K562 (cell line): ENCODE measurements around the gene ACER3. TPM values are rescaled to one million over a fixed set of nuclear protein-coding genes. Genes with fewer than 3 reads are reported as not detected.

Experiments
- ATF1 ChIP-seq, 2 experiments: fragments of 450-650 bp in 1 of 2; IDR thresholded peaks; 2 replicates each; pipeline ENCODE4 v1.6.1; 2016; ENCODE audit warnings: missing compliant biosample characterization in 1 of 2, missing genetic modification characterization in 1 of 2
- CSDE1 ChIP-seq, 2 experiments: fragments of 450-650 bp; IDR thresholded peaks; 2 replicates each; pipeline ENCODE4 v1.6.1; 2016; ENCODE audit warnings: mild to moderate bottlenecking in 1 of 2
- FOXJ3 ChIP-seq: sonication (generic); formaldehyde crosslinking; IDR thresholded peaks from 2 replicates; pipeline ENCODE4 v1.4.0; 2020; ENCODE audit warnings: mild to moderate bottlenecking, missing genetic modification reagents
- GATAD2B ChIP-seq: fragments of 450-650 bp; IDR thresholded peaks from 2 replicates; pipeline ENCODE4 v1.6.1; 2017; ENCODE audit warnings: mild to moderate bottlenecking, borderline replicate concordance
- GTF2E2 ChIP-seq: fragments of 200-800 bp; sonication (Bioruptor generic); IDR thresholded peaks from 2 replicates; pipeline ENCODE4 v1.6.1; 2016; ENCODE audit warnings: missing genetic modification characterization, missing compliant biosample characterization
- HMGN3 ChIP-seq: IDR thresholded peaks from 2 replicates; pipeline ENCODE4 v1.6.1; 2011; ENCODE audit warnings: borderline replicate concordance, low read depth, mild to moderate bottlenecking, mixed read lengths, low read length; ENCODE audit not compliant: insufficient read length; ENCODE audit errors: extremely low read depth
- IFI16 ChIP-seq: fragments of 250-450 bp; sonication (Bioruptor Pico); IDR thresholded peaks from 2 replicates; pipeline ENCODE4 v2.1.2; 2022; ENCODE audit warnings: mild to moderate bottlenecking, inconsistent platforms
- KAT2B ChIP-seq: IDR thresholded peaks from one replicate; pipeline ENCODE4 v1.6.1; 2012; ENCODE audit warnings: low read depth, mild to moderate bottlenecking, control low read depth, inconsistent platforms, low read length, moderate library complexity
- KLF10 ChIP-seq: fragments of 250-450 bp; sonication (Bioruptor Pico); IDR thresholded peaks from 2 replicates; pipeline ENCODE4 v1.6.1; 2021; ENCODE audit warnings: matching md5 sums
- MYC ChIP-seq, 2 experiments: fragments of 250-450 bp in 1 of 2; sonication (Bioruptor Pico) in 1 of 2; IDR thresholded peaks; 2 replicates each; pipeline versions ENCODE4 v1.5.1 to v1.6.1; 2012 to 2021; ENCODE audit warnings: low read depth in 2 of 2, borderline replicate concordance in 1 of 2, improper control_type of control experiment in 1 of 2, low read length in 1 of 2, mild to moderate bottlenecking in 1 of 2, moderate library complexity in 1 of 2
- NFE2 ChIP-seq: IDR thresholded peaks from 2 replicates; pipeline ENCODE4 v1.6.1; 2014; ENCODE audit warnings: antibody characterized with exemption, low read depth
- SAFB2 ChIP-seq: fragments of 200-400 bp; formaldehyde crosslinking; IDR thresholded peaks from 2 replicates; pipeline ENCODE4 v1.6.1; 2018; ENCODE audit warnings: borderline replicate concordance, low read length, low read depth, moderate library complexity; ENCODE audit not compliant: severe bottlenecking
- SNRNP70 ChIP-seq: fragments of 200-400 bp; formaldehyde crosslinking; optimal IDR thresholded peaks from 2 replicates; pipeline ENCODE3; 2017; ENCODE audit warnings: low read depth, low read length
- TBL1XR1 ChIP-seq, 2 experiments: IDR thresholded peaks; 2 replicates each; pipeline ENCODE4 v1.6.1; 2012; ENCODE audit warnings: improper control_type of control experiment in 2 of 2, low read length in 2 of 2, mild to moderate bottlenecking in 1 of 2
- ZBED1 ChIP-seq: IDR thresholded peaks from 2 replicates; pipeline ENCODE4 v1.6.1; 2014
- ZEB2 ChIP-seq: fragments of 450-650 bp; IDR thresholded peaks from 2 replicates; pipeline ENCODE4 v1.6.1; 2016
- ZKSCAN8 ChIP-seq: fragments of 200-800 bp; sonication (Bioruptor generic); IDR thresholded peaks from 2 replicates; pipeline ENCODE4 v1.6.1; 2016; ENCODE audit warnings: missing genetic modification characterization, missing compliant biosample characterization
- ZNF124 ChIP-seq: sonication (generic); formaldehyde crosslinking; IDR thresholded peaks from 2 replicates; pipeline ENCODE4 v1.8.1; 2022; ENCODE audit warnings: missing genetic modification reagents
- ZNF282 ChIP-seq: sonication (generic); formaldehyde crosslinking; IDR thresholded peaks from 2 replicates; pipeline ENCODE4 v1.8.1; 2023; ENCODE audit warnings: missing genetic modification reagents
- ZNF79 ChIP-seq: fragments of 250-450 bp; sonication (Bioruptor Pico); IDR thresholded peaks from 2 replicates; pipeline ENCODE4 v1.4.0; 2020; ENCODE audit warnings: low read depth, mild to moderate bottlenecking, moderate library complexity
- polyA plus RNA-seq, 8 experiments: library from polyadenylated mRNA; depleted of rRNA in 4 of 8; stranded (reverse) in 5 of 8; unstranded in 3 of 8; fragments of >200 nt; fragmentation: Nextera tagmentation in 2 of 8; fragmentation: Illumina TruSeq in 1 of 8; extraction: Ambion mirVana in 2 of 8; extraction: Trizol in 1 of 8; gene quantifications; 2 replicates each; pipeline versions ENCODE4 v1.2.1 to v1.2.3, GENCODE V29; 2011 to 2014; ENCODE audit warnings: inconsistent platforms in 1 of 8, missing spikeins in 1 of 8
- total RNA-seq, 7 experiments: library from RNA; depleted of rRNA in 6 of 7; stranded (reverse); fragments of >200 nt in 6 of 7; fragmentation: Illumina TruSeq in 2 of 7; extraction: Trizol in 2 of 7; gene quantifications; 2 replicates each; pipeline versions ENCODE4 v1.2.1 to v1.2.3, GENCODE V29; 2011 to 2021; ENCODE audit warnings: low replicate concordance in 1 of 7
- TF ChIP-seq, protein P1 (sequence below): fragments of 200-800 bp; sonication (Bioruptor generic); IDR thresholded peaks from 2 replicates; pipeline ENCODE4 v1.6.1; 2017; ENCODE audit warnings: missing genetic modification characterization, missing compliant biosample characterization
- TF ChIP-seq, protein P2 (sequence below): fragments of 250-450 bp; sonication (Bioruptor Pico); IDR thresholded peaks from 2 replicates; pipeline ENCODE4 v1.9.0; 2021; ENCODE audit warnings: mild to moderate bottlenecking, inconsistent platforms
- TF ChIP-seq, protein P3 (sequence below), 2 experiments: fragments of 450-650 bp in 1 of 2; IDR thresholded peaks; 2 replicates each; pipeline ENCODE4 v1.6.1; 2011 to 2017; ENCODE audit warnings: low read depth in 2 of 2, antibody characterized with exemption in 1 of 2, borderline replicate concordance in 1 of 2, low read length in 1 of 2, mild to moderate bottlenecking in 1 of 2, mixed read lengths in 1 of 2; ENCODE audit not compliant: control insufficient read depth in 1 of 2

The ACER3 gene
- total and polyA plus RNA-seq, 9 of the 15 experiments (the other 6 are each of a cell fraction or from before 2014, with no cell fraction given): 2.0 to 23.8 (median 9.5) TPM

DNA sequence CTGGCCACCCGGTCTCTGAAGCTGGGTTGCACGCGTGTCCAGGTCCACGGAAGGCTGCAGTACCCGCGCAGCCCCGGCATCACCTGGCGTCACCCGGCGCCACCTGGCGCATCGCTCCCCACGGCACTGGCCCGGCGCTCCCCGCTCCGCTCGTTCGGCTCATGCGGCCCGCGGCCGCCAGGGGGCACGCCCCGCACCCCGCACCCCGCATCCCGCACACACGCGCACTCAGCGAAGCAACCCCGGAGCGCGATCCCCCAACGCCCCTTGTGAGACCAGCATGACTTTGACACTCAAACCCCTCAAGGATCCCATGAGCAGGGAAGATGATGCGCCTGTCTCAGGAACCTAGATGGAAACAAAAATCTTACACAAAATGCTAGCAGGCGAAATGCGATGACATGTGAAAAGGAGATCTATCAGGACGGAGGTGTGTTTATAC is 185.4 kb downstream of the ACER3 start (continued):
- TF ChIP-seq, protein P1, sequence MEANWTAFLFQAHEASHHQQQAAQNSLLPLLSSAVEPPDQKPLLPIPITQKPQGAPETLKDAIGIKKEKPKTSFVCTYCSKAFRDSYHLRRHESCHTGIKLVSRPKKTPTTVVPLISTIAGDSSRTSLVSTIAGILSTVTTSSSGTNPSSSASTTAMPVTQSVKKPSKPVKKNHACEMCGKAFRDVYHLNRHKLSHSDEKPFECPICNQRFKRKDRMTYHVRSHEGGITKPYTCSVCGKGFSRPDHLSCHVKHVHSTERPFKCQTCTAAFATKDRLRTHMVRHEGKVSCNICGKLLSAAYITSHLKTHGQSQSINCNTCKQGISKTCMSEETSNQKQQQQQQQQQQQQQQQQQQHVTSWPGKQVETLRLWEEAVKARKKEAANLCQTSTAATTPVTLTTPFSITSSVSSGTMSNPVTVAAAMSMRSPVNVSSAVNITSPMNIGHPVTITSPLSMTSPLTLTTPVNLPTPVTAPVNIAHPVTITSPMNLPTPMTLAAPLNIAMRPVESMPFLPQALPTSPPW (CRISPR knock-in tag): peak; percentile 35; the same call in 1 of the 2 replicates
- TF ChIP-seq, protein P2, sequence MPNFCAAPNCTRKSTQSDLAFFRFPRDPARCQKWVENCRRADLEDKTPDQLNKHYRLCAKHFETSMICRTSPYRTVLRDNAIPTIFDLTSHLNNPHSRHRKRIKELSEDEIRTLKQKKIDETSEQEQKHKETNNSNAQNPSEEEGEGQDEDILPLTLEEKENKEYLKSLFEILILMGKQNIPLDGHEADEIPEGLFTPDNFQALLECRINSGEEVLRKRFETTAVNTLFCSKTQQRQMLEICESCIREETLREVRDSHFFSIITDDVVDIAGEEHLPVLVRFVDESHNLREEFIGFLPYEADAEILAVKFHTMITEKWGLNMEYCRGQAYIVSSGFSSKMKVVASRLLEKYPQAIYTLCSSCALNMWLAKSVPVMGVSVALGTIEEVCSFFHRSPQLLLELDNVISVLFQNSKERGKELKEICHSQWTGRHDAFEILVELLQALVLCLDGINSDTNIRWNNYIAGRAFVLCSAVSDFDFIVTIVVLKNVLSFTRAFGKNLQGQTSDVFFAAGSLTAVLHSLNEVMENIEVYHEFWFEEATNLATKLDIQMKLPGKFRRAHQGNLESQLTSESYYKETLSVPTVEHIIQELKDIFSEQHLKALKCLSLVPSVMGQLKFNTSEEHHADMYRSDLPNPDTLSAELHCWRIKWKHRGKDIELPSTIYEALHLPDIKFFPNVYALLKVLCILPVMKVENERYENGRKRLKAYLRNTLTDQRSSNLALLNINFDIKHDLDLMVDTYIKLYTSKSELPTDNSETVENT (CRISPR knock-in tag): no peak
- TF ChIP-seq GTF2E2: no peak
- no peak for TF ChIP-seq SNRNP70
- no peak for TF ChIP-seq ZKSCAN8 (CRISPR knock-in tag)
- no peak for TF ChIP-seq ZNF282 (CRISPR knock-in tag)
- TF ChIP-seq HMGN3: peak; percentile 52
- no peak for TF ChIP-seq KLF10
- peak; percentile 55; the same call in 1 of the 2 replicates for TF ChIP-seq MYC (IDR thresholded peaks at IDR 0.05; ENCODE audit: low read depth, low read length)
- no peak for TF ChIP-seq MYC (CRISPR knock-in tag; IDR thresholded peaks at IDR 0.05; ENCODE audit: borderline replicate concordance, low read depth)
- no peak for TF ChIP-seq NFE2
- peak; percentile 73; the same call in 1 of the 2 replicates for TF ChIP-seq ZEB2
- TF ChIP-seq ZNF124 (CRISPR knock-in tag): no peak
- no peak for TF ChIP-seq ATF1 (CRISPR knock-in tag; IDR thresholded peaks at IDR 0.05)
- peak; percentile 21; the same call in 1 of the 2 replicates for TF ChIP-seq ATF1 (tag; IDR thresholded peaks at IDR 0.05)
- no peak for TF ChIP-seq ZNF79 (CRISPR knock-in tag)
- no peak for TF ChIP-seq TBL1XR1 (IDR thresholded peaks at IDR 0.05; ENCODE audit: low read length in 2 of 2)
- no peak for TF ChIP-seq FOXJ3 (CRISPR knock-in tag)
- no peak for TF ChIP-seq SAFB2
- no peak for TF ChIP-seq KAT2B
- TF ChIP-seq, protein P3, sequence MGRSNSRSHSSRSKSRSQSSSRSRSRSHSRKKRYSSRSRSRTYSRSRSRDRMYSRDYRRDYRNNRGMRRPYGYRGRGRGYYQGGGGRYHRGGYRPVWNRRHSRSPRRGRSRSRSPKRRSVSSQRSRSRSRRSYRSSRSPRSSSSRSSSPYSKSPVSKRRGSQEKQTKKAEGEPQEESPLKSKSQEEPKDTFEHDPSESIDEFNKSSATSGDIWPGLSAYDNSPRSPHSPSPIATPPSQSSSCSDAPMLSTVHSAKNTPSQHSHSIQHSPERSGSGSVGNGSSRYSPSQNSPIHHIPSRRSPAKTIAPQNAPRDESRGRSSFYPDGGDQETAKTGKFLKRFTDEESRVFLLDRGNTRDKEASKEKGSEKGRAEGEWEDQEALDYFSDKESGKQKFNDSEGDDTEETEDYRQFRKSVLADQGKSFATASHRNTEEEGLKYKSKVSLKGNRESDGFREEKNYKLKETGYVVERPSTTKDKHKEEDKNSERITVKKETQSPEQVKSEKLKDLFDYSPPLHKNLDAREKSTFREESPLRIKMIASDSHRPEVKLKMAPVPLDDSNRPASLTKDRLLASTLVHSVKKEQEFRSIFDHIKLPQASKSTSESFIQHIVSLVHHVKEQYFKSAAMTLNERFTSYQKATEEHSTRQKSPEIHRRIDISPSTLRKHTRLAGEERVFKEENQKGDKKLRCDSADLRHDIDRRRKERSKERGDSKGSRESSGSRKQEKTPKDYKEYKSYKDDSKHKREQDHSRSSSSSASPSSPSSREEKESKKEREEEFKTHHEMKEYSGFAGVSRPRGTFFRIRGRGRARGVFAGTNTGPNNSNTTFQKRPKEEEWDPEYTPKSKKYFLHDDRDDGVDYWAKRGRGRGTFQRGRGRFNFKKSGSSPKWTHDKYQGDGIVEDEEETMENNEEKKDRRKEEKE (IDR thresholded peaks at IDR 0.05; ENCODE audit: borderline replicate concordance in 1 of 2, control insufficient read depth in 1 of 2, low read depth in 2 of 2, low read length in 1 of 2): no peak
- TF ChIP-seq GATAD2B: peak; percentile 76
- no peak for TF ChIP-seq ZBED1
- no peak for TF ChIP-seq IFI16 (CRISPR knock-in tag)
- no peak for TF ChIP-seq CSDE1 (IDR thresholded peaks at IDR 0.05)
